Measurements from ENCODE around the gene MYBBP1A.

MYBBP1A gene

DNA sequence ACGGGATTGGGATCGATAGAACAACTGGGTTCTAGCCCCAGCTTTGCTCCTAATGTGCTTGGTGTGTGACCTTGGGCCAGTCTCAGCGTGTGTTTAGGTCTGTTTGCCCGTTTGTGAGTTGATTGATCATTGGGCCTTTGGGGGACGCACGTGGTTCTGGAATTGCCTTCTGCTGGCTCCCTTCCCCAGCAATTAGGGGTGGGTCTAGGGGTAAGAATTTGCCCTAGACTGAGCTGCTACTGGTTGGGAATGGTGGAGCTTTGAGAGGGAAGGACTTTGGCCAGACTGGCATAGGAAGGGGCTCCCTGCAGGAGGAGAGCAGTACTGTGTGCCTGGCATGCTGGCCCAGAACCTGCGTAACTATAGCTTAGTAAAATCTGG lies 55.0 kb downstream of the MYBBP1A start:
- peak overlapping the region; percentile 81 for H3K4me3 ChIP-seq (ENCODE audit: low read depth, low read length)
- DNase-seq (ENCODE audit: low read depth): peak; percentile 50
- TF ChIP-seq, protein P1, sequence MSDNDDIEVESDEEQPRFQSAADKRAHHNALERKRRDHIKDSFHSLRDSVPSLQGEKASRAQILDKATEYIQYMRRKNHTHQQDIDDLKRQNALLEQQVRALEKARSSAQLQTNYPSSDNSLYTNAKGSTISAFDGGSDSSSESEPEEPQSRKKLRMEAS (IDR thresholded peaks at IDR 0.05; ENCODE audit: low read depth, low read length): peak; percentile 89
- TF ChIP-seq POLR2A (IDR thresholded peaks at IDR 0.05; ENCODE audit: extremely low read depth, insufficient read length): no peak
- TF ChIP-seq MYC (IDR thresholded peaks at IDR 0.05; ENCODE audit: low read depth, low read length): no peak; the same call in 1 of the 2 replicates

DNA sequence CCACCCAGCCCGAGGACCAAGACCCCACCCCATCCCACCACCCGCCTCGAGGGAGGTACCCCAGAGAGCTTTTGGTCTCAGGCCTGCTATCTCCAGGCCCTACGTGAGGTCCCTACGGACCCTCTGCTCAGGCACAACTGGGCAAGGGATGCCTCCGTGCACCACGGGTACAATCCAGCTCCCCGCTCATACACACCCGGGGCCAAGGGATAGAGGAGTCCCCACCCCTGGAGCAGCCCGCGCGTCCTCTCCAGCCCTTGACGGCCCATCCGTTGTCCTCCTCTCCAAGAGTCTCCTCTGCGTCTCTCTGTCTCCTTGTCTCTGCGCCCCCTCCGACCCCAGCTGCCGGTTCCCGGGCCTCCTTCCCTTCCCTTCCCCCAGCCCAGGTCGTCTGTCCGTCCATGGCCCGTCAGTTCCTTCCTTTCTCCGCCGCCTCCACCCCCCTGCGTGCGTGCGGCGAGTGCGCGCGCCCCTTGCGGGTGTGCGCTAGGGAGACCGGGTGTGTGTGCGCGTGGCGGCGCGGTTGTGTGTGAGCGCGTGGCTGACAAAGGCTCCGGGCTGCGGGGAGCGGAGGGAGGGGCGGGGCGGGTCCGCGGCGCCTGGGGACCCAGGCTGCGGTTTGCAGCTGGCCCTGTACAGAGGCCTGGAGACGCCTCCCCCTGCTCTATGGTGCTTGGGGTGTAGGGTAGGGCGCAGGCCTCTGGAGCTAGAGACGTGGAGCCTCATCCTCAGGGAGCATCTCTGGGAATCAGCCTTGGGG lies 55.6 kb downstream of the MYBBP1A start:
- TF ChIP-seq, protein P1 (IDR thresholded peaks at IDR 0.05; ENCODE audit: low read depth, low read length): 0 out of 2 replicates have a peak, but pooled peaks have one; percentile 7
- TF ChIP-seq MYC (IDR thresholded peaks at IDR 0.05; ENCODE audit: low read depth, low read length): peak; percentile 65
- peak; percentile 59 for TF ChIP-seq POLR2A (IDR thresholded peaks at IDR 0.05; ENCODE audit: extremely low read depth, insufficient read length)
- TF ChIP-seq CTCF (IDR thresholded peaks at IDR 0.05; ENCODE audit: low read depth, low read length): no peak
- peak; percentile 84 for DNase-seq (ENCODE audit: low read depth)
- H3K4me3 ChIP-seq (ENCODE audit: low read depth, low read length): peak overlapping the region; percentile 81

DNA sequence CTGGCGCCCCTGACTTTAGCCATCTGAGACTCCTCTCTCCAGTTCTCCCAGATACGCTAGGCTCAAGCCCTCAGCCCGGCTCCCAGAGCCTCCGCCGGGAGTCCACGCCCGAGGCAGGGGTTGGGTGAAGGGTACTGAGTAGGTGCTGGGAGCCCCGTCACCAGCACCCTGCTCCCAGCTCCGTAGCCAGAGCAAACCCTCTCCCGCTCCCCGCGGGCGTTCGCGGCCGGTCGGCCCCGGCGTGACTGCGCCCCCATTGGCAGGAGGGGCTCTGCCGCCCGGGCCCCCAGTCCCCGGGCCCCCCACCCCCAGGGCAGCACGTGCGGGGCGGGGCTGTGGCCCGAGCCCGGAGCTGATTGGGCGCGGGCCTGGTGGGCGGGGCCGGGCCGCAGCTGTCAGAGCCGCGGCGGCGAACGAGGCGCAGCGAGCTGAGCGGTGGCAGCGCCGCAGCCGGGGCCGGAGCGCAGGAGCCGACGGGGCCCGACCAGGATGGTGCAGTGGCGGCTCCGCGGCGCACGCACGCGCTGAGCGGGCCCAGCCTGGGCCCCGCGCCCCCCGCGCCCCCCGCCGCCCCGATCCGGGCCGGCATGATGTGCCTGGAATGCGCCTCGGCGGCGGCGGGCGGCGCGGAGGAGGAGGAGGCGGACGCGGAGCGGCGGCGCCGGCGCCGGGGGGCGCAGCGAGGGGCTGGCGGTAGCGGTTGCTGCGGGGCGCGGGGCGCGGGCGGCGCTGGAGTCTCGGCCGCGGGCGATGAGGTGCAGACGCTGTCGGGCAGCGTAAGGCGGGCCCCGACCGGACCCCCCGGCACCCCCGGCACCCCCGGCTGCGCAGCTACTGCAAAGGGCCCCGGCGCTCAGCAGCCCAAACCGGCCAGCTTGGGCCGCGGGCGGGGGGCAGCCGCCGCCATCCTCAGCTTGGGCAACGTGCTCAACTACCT lies 56.5 kb downstream of the MYBBP1A start, which contains the start of gene SPNS2:
TSS of gene SPNS2 (plus strand) at position 421 of the 937 bp plus-strand sequence. CDS start at position 588, 167 bp downstream.
- peak within 1 kb of the TSS; percentile 81 for H3K4me3 ChIP-seq (ENCODE audit: low read depth, low read length)
- TF ChIP-seq MYC (IDR thresholded peaks at IDR 0.05; ENCODE audit: low read depth, low read length) (no peak), CTCF (IDR thresholded peaks at IDR 0.05; ENCODE audit: low read depth, low read length) (no peak), POLR2A (IDR thresholded peaks at IDR 0.05; ENCODE audit: extremely low read depth, insufficient read length) (peak; percentile 35)
- TF ChIP-seq, protein P1 (IDR thresholded peaks at IDR 0.05; ENCODE audit: low read depth, low read length): no peak
- DNase-seq (ENCODE audit: low read depth): peak; percentile 82

- no peak for TF ChIP-seq POLR2A (IDR thresholded peaks at IDR 0.05; ENCODE audit: extremely low read depth, insufficient read length)
- TF ChIP-seq, protein P1 (IDR thresholded peaks at IDR 0.05; ENCODE audit: low read depth, low read length): no peak
- TF ChIP-seq CTCF (IDR thresholded peaks at IDR 0.05; ENCODE audit: low read depth, low read length): no peak
- no peak for TF ChIP-seq MYC (IDR thresholded peaks at IDR 0.05; ENCODE audit: low read depth, low read length)
- H3K4me3 ChIP-seq (ENCODE audit: low read depth, low read length): no peak overlapping the region
- DNase-seq (ENCODE audit: low read depth): peak; percentile 50
These were observed 57.9 kb downstream of the MYBBP1A start for GRCh38 chr17:4497101-4497824.

GRCh38 chr17:4492721-4493561 lies 62.2 kb downstream of the MYBBP1A start:
- DNase-seq (ENCODE audit: low read depth): peak; percentile 65
- TF ChIP-seq MYC (IDR thresholded peaks at IDR 0.05; ENCODE audit: low read depth, low read length) (0 out of 2 replicates have a peak, but pooled peaks have one; percentile 18), CTCF (IDR thresholded peaks at IDR 0.05; ENCODE audit: low read depth, low read length) (no peak)
- TF ChIP-seq, protein P1 (IDR thresholded peaks at IDR 0.05; ENCODE audit: low read depth, low read length): peak; percentile 75
- H3K4me3 ChIP-seq (ENCODE audit: low read depth, low read length): no peak overlapping the region

Measured in NB4 (cell line).